Measurements from ENCODE around the gene PLA2G2D. TPM values are rescaled to one million over a fixed set of nuclear protein-coding genes. Genes with fewer than 3 reads are reported as not detected.

The PLA2G2D gene
- total and polyA plus RNA-seq, 7 donors, result not detected

- Histone ChIP-seq H3K36me3 (ENCODE audit: insufficient read depth in 1 of 2, low read depth in 1 of 2) (no peaks in the 10 kb centered on the region), H3K27me3 (ENCODE audit: insufficient read depth in 3 of 3, low read length in 2 of 3) (peaks cover 0 to 18% (median 3%) of the 10 kb centered on the region in 3 donors), H3K4me1 (no peaks in the 10 kb centered on the region), H3K9me3 (no peaks in the 10 kb centered on the region), H3K27ac (no peak overlapping the region), H3K4me3 (no peak overlapping the region)
- WGBS, 3 donors, result 89 to 96% (median 90%) methylated on average over 10 of the region's 10 CpGs
- no peak for TF ChIP-seq CTCF (IDR thresholded peaks at IDR 0.05)
- intact Hi-C loops (cut with DNase I), result no loop called here
- DNase-seq (no peak), ATAC-seq (no peak)
These were observed 7.6 kb upstream of the PLA2G2D start for GRCh38 chr1:20126806-20127440.

GRCh38 chr1:20126041-20126805, 6.9 kb upstream of the PLA2G2D start:
- Histone ChIP-seq H3K4me1 (no peaks in the 10 kb centered on the region), H3K36me3 (ENCODE audit: insufficient read depth in 1 of 2, low read depth in 1 of 2) (no peaks in the 10 kb centered on the region), H3K27me3 (ENCODE audit: insufficient read depth in 3 of 3, low read length in 2 of 3) (peaks cover 0 to 18% (median 3%) of the 10 kb centered on the region in 3 donors), H3K9me3 (no peaks in the 10 kb centered on the region), H3K4me3 (no peak overlapping the region), H3K27ac (no peak overlapping the region)
- intact Hi-C loops (cut with DNase I), result no loop called here
- 63 to 69% (median 64%) methylated on average over 9 of the region's 9 CpGs for WGBS, 3 donors
- DNase-seq, result no peak
- ATAC-seq, result no peak
- no peak for TF ChIP-seq CTCF (IDR thresholded peaks at IDR 0.05)

GRCh38 chr1:20125100-20125499, 5.8 kb upstream of the PLA2G2D start:
- Histone ChIP-seq H3K27me3 (ENCODE audit: insufficient read depth in 3 of 3, low read length in 2 of 3) (peaks cover 0 to 18% (median 3%) of the 10 kb centered on the region in 3 donors), H3K36me3 (ENCODE audit: insufficient read depth in 1 of 2, low read depth in 1 of 2) (no peaks in the 10 kb centered on the region), H3K9me3 (no peaks in the 10 kb centered on the region), H3K4me3 (no peak overlapping the region), H3K27ac (no peak overlapping the region), H3K4me1 (no peaks in the 10 kb centered on the region)
- DNase-seq, result no peak
- 50 to 60% (median 52%) methylated on average over 10 of the region's 10 CpGs for WGBS, 3 donors
- ATAC-seq, result no peak
- intact Hi-C loops (cut with DNase I), result no loop called here
- TF ChIP-seq CTCF (IDR thresholded peaks at IDR 0.05), result no peak

GRCh38 chr1:20124456-20125057, 5.2 kb upstream of the PLA2G2D start:
- 23 to 61% (median 28%) methylated on average over 7 of the region's 7 CpGs for whole genome bisulfite sequencing, 3 donors
- H3K27ac ChIP-seq, result no peak overlapping the region
- no peaks in the 10 kb centered on the region for H3K9me3 ChIP-seq
- intact Hi-C loops (cut with DNase I), result no loop called here
- H3K27me3 ChIP-seq (ENCODE audit: insufficient read depth in 3 of 3, low read length in 2 of 3), result peaks cover 0 to 18% (median 3%) of the 10 kb centered on the region in 3 donors
- peak; percentile 61 to 88 (median 75) for ATAC-seq
- no peak for DNase-seq
- no peak overlapping the region for H3K4me3 ChIP-seq
- H3K4me1 ChIP-seq, result no peaks in the 10 kb centered on the region
- TF ChIP-seq CTCF (IDR thresholded peaks at IDR 0.05), result no peak
- no peaks in the 10 kb centered on the region for H3K36me3 ChIP-seq (ENCODE audit: insufficient read depth in 1 of 2, low read depth in 1 of 2)
